ENCODE results near the gene C1orf87. TPM values are rescaled to one million over a fixed set of nuclear protein-coding genes. Genes with fewer than 3 reads are reported as not detected.
A peak's percentile ranks its signal among the peaks of the same experiment; 100 is the strongest.

Gene C1orf87
- total RNA-seq, 1 experiment from 2014 or later, result 0.33 TPM

GRCh38 chr1:60063561-60063960, 10.0 kb downstream of the C1orf87 start:
- WGBS (ENCODE audit: extremely low coverage, insufficient read length, low lambda C conversion rate), result no CpG with 5 or more reads among the region's 4 CpGs
- peak overlapping the region in 2 of 3 experiments; percentile 3 to 4; a peak in 3 of 7 replicates for H3K27ac Mint-ChIP-seq
- no peak overlapping the region for H3K4me2 ChIP-seq (ENCODE audit: insufficient read depth, insufficient read length, low read length)

More at GRCh38 chr1:60063561-60063960, 10.0 kb downstream of the C1orf87 start:
- TF ChIP-seq CTCF (conservative IDR thresholded peaks at IDR 0.05), result no peak
- Histone ChIP-seq H2BK120ac (ENCODE audit: low read depth, low read length, poor library complexity, severe bottlenecking) (no peak overlapping the region), H3K9ac (ENCODE audit: extremely low read depth, insufficient read length, low read length) (no peak overlapping the region), H4K91ac (ENCODE audit: insufficient read length, low read depth, low read length) (no peak overlapping the region), H3K27me3 (ENCODE audit: insufficient read depth, low read length) (no peaks in the 10 kb centered on the region), H3K4ac (ENCODE audit: low read depth, low read length) (no peak overlapping the region), H4K8ac (replicated peaks; ENCODE audit: insufficient read length, low read depth, low read length) (no peak overlapping the region), H3K79me1 (ENCODE audit: insufficient read depth, low read depth, low read length, poor library complexity, severe bottlenecking) (no peaks in the 10 kb centered on the region), H2AK5ac (ENCODE audit: insufficient read length, low read length) (no peak overlapping the region), H3K14ac (ENCODE audit: insufficient read depth, low read length) (no peak overlapping the region), H3K56ac (ENCODE audit: insufficient read length, low read depth, low read length) (no peak overlapping the region), H2BK12ac (ENCODE audit: insufficient read length, low read depth, low read length) (no peak overlapping the region), H3T11ph (ENCODE audit: low read length) (no peak overlapping the region), H3K4me1 (ENCODE audit: insufficient read depth, low read length) (no peaks in the 10 kb centered on the region), H4K5ac (ENCODE audit: insufficient read length, low read depth, low read length) (no peak overlapping the region), H2AFZ (ENCODE audit: low read length) (no peak overlapping the region), H3K23ac (ENCODE audit: insufficient read length, low read depth, low read length) (no peak overlapping the region), H3K18ac (ENCODE audit: insufficient read length, low read depth, low read length) (no peak overlapping the region), H2BK15ac (ENCODE audit: low read depth, low read length) (no peak overlapping the region), H4K20me1 (ENCODE audit: control insufficient read depth, insufficient read depth, insufficient read length) (no peaks in the 10 kb centered on the region), H2BK20ac (ENCODE audit: low read depth, low read length, poor library complexity, severe bottlenecking) (no peak overlapping the region), H3K9me3 (ENCODE audit: control insufficient read depth, low read depth, low read length) (no peaks in the 10 kb centered on the region), H3K23me2 (ENCODE audit: insufficient read length, low read depth, low read length, poor library complexity, severe bottlenecking) (no peaks in the 10 kb centered on the region), H3K79me2 (ENCODE audit: insufficient read depth, low read length) (no peaks in the 10 kb centered on the region), H3K27ac (ENCODE audit: insufficient read length, low read depth, low read length) (no peak overlapping the region), H2BK5ac (ENCODE audit: insufficient read length, low read length) (no peak overlapping the region)
- H3K36me3 Mint-ChIP-seq (ENCODE audit: insufficient read depth in 1 of 3, low read depth in 3 of 3), result no peaks in the 10 kb centered on the region
- peaks cover 17 to 22% of the 10 kb centered on the region in 2 experiments for H3K4me1 Mint-ChIP-seq
- H3K27me3 Mint-ChIP-seq (ENCODE audit: low read depth), result no peaks in the 10 kb centered on the region
- no peak overlapping the region for H3K4me3 Mint-ChIP-seq
- DNase-seq, result no peak
- peaks cover 0 to 3% of the 10 kb centered on the region in 2 experiments; a peak in 2 of 5 replicates for H3K9me3 Mint-ChIP-seq
